ENCODE measurements around the gene TMEM123.

TMEM123 gene

DNA sequence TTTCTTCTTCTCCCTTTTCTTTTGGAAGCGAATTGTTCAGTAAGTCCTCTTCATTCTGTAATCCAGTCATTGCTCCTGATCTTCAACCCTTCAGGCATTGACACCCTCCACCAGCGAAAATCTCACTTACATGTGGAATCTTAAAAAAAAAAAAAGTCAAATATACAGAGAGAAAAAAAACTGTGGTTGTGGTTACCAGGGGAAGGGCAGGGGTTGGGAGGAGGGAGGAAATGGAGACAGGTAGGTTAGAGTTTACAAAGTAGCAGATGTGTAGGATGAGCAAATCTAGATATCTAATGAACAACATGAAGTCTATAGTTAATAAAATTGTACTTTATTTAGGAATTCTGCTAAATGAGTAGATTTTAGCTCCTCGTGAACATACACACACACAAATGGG, 17.7 kb upstream of the TMEM123 start:
- DNase-seq = no peak

DNA sequence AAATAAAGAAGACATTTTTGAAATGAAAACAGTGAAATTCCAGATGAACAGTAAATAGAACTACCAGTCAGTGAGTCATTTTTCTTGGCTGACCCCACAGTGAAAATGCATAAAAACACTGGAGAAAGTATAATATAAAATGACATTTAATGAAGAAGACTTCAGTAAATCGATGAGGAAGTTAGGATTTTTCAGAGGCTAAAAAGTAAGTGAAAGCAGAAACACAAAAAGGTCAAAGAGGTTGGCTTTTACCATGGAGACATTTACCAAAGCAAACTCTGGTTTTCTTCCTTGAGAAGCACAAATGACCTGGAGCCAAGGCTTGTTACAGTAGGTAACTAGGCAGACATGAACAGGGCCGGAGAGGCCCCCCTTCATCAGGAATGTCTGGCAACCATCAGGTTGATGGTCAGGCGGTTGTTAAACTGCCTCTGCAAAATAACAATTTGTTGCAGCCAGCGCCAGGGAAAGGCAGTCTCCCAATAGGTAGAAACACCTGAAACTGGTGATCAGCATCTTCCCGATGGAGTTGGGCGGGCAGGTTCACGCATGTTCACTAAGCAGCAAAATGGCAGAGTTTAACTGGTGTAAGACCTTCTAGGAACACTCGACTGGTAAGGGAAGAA, 16.7 kb upstream of the TMEM123 start:
- DNase-seq = no peak

DNA sequence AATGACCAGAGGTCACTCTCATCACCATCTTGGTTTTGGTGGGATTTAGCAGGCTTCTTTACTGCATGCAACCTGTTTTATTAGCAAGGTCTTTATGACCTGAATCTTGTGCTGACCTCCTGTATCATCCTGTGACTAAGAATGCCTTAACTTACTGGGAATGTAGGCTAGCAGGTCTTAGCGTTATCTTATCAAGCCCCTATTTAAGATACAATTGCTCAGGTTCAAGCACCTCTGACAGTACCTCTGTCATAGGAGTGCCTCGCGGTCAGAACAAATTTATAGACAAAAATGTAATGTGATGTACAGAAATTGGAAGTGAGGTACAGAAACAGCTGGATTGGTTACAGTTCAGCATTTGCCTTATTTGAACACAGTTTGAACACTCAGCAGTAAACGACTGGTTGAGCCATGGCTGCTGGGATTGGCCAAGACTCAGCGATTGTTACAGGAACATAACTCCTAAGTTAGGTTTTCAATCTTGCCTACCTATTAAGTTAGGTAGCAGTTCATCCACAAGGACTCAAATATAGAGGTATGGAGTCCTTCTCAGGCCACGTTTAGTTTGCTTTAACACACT, 16.1 kb upstream of the TMEM123 start:
- no peak for DNase-seq

DNA sequence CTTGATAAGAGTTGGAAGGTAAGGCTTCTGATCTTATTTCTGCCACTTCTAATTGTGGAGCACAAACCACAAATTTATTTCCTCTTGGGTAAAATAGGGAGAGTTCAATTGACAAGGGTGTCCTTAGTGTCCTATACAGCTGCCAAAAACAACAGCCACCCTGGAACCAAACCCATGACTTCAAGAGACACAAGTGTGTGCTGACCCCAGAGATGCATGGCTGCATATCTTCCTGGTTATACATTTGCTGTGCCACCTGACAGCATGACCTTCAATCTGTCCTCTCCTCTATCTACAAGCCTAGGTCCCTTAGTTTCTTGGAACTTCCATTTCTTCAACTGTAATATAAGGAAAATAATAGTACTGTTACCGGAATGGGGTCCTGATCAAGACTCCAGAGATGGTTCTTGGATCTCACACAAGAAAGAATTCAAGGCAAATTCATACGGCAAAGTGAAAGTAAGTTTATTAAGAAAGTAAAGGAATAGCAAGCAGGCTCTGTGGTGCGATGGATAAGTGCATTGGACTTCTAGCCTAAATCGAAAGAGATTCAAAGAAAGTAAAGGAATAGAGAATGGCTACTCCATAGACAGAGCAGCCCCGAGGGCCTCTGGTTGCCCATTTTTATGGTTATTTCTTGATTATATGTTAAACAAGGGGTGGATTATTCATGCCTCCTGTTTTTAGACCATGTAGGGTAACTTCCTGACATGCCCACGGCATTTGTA, 15.5 kb upstream of the TMEM123 start:
- DNase-seq = no peak

DNA sequence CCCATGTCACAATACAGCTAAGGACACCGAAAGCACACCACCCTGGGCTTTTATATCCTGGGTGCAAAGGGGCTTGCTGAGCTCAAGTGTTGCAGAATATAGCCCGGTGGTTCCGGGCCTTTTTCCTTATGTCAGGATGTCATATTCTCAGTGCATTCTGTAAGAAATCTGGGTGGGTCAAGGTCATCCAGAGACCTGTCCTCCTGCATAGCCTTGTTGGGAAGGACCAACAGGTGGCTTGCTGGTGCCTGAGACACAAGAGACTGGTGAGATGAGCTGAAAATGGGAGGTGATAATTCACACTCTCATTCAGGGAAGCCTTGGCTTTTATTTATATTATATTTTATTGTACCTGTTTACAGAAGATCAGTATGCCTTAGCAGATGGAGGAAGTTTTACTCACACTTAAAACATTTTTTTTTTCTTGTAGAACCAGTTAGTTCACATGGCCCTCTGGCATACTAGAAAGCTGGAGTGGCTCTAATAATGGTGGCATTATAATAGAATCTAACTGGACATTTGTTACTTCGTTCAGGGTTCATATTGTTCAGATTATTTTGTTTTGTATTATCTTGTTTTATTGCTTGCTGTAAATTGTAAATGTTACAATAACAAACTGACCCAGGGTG, 14.6 kb upstream of the TMEM123 start:
- DNase-seq = no peak

DNA sequence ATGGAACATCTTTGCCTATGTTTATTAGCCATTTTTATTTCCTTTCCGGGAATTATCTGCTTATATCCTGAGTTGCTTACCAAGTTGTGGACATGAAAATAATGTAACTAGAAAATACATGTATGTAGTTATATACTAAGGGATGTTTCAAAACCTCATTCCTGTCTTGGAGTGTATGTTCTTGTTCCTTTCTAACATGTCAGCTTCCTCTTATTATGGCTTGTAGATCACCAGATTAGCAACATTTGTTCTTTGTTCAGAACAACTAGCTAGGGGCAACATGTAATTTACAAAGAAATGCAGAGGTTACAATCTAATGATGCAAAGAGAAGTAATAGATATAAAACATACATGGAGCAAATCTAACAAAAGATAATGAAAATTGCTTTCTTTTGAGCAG, 13.1 kb upstream of the TMEM123 start:
- no peak for DNase-seq

DNA sequence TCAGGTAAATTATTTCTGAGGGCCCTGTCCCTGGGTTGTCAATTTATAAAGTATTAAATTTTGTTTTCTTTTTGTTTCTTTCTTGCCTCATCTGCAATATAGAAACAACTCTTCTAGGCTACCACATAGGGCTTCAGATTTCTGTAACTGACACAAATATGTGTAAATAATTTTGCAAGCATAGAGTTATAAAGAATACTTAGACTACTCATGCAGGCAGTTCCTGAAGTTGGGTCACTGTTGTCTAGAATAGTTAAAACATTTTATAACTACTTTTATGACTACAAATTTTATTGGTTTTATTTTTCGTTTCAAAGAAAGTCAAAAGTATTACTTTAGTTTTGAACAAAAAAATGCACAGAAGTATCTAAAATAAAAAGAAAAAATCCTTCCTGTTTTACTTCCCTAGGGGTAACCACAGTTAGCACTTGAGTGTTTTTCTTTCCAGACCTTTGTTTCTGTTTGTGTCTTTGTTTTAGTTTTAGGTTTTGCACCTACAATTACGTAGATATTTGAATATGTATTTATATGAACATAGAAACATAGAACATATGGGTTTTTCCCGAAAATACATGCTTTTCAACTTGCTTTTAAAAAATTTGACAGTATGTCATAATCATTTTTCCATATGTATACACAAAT, 12.4 kb upstream of the TMEM123 start:
- DNase-seq = no peak

DNA sequence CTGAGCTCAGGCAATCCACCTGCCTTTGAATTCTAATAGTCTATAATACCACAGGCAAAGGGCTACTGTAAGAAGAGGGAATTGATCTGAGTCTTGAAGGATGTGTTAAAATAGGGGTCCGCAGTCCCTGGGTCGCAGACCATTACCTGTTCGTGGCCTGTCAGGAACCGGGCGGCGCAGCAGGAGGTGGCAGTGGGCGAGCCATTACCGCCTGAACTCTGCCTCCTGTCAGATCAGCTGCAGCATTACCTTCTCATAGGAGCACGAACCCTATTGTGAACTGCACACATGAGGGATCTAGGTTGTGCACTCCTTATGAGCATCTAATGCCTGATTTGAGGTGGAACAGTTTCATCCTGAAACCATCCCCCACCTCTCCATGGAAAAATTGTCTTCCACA, 11.5 kb upstream of the TMEM123 start:
- no peak for DNase-seq

DNA sequence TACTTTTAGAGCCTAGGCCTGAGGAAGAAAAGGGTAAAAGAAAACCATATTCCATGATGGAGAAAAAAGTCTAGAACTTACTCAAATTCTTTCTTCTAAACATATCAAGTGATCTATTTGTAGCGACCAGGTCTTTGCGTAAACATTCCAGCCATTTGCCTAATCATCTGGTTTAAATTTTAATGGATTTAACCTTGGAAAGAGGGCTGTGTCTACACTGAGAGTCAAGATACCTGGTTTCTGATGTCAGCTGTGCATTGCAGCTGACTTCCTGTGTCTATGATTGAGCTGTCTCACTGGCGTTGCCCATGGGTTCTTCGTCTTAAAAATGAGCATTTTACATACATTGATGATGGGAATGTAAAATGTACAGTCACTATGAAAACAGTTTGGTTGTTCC, 10.0 kb upstream of the TMEM123 start:
- no peak for DNase-seq

DNA sequence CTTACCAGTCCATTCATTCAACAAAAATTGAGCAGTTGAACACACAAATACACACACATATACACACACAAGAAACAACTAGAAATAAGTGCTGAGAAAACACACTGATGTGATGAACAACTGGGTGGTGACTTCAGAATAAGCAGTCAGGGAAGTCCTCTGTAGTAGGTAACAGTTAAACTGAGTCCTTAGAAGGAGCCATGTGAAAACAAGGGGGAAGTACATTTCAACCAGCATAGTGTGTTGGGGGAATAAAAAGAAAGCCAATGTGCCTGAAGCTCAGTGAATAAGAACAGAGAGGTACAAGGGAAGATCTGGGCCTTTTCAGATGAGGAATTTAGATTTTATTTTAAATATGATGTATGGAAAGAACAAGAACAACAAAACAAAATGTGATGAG, 6.8 kb upstream of the TMEM123 start:
- no peak for DNase-seq

DNA sequence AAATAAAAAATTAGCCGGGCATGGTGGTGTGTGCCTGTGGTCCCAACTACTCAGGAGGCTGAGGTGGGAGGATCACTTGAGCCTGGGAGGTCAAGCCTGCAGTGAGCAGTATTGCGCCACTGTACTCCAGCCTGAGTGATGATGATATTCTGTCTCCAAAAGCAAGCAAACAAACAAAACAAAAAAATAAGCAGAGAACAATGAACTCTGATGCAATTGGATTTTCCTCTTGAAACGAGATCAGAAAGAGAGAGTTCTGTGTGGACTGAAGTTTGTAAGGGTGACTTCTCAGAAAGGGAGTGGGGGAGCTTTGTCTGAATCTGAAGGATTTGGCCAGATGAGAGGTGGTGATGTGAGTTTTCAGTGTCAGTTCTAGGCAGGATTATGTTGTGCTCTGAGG, 6.0 kb upstream of the TMEM123 start:
- DNase-seq = no peak

DNA sequence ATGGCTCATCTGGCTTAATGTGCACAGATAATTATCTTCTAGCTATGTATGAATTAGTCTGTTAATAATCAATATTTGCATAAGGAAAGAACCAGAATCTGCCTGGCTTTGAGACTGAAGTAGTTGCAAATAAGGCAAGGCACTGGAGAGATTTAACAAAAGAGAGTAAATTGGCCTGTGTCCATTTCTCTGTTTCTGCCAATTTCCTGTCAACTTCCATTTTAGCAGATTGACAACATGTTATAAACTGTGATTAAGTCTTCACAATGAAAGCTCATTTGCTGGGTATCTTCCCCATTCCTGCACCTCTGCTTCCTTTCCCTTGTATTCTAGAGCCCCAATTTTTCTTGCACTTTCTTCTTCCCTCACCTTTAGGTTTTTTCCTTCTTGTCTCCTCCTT, 5.3 kb upstream of the TMEM123 start:
- DNase-seq = peak; percentile 88

DNA sequence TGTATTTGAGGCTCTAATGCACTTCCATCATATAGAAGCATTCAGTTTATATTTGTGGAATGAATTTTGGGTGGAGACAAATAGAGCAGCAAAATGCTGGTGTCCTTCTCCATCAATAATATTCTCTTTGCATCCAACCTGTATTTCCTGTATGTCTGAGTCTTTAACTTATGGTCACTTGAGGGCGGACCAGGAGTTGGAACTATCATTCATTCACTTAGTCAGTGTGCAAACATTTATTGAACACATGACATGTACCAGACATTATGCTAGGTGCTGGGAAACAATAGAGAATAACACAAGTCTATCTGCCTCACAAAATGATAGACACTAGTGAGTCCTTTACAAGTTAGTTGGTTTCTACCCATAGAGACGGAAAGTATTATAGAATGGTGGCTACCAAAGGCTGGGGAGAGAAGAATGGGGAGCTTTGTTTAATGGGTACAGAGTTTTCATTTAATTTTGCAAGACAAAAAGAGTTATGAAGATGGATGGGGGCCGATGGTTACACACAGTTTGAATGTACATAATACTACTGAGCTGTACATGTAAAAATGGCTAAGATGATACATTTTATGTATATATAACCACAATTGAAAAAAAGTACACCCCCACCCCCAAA, 4.6 kb upstream of the TMEM123 start:
- no peak for DNase-seq

DNA sequence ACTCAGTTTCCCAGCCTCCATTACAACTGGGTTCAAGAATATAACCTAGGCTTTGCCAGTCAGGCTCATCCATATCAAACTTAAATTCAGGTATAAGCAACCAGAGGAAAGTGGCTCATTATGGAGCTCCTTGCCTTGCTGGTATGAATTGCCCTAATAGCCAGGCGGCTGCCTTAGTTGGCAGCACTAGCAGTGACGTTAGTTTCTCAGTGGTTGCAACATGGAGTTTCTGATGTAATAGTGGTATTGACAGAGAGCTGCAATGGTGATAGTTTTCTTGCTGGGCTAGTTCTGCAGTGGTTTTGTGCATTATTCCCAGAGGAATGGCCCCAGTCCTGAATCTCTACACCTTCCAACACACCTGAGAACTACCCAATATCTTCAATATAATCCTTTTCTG, 3.8 kb upstream of the TMEM123 start:
- no peak for DNase-seq

DNA sequence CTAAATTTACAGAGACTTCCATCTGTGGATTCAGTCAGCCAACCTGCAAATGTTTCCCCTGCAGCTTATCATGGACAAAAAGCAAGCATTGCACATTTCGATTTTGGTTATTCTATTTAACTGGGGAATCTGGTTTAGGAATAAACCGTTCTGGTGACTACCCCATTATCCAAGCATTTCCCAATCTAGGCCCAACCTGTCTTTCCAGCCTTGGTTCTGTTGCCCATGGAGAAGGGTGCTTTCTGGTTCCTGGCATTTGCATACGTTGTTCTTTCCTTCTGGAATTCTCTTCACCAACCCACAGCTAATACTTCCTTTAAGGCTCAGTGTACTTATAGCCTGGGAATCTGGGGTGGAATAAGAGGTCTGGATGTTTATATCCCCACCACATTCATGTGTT, 1.4 kb upstream of the TMEM123 start:
- DNase-seq = no peak

DNA sequence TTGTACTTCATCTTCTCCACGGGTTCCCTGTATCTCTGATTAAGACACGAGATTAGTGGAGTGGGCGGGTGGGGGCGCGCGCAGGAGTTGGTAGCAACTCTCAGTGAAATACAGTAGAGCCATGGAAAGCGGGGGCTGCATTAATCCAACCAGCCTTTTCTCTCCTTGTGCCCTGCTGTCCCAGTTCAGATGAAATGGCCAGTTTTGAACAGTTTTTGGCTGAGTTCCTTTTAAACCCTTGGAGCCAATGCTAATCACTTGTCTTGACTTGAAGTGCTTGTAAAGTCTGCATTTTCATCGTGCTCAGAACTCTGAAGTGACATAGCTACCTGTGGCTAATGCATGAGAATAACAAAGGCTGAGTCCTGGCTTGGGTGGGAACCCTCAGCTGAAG, 734 bp upstream of the TMEM123 start:
- peak; percentile 56 for DNase-seq

DNA sequence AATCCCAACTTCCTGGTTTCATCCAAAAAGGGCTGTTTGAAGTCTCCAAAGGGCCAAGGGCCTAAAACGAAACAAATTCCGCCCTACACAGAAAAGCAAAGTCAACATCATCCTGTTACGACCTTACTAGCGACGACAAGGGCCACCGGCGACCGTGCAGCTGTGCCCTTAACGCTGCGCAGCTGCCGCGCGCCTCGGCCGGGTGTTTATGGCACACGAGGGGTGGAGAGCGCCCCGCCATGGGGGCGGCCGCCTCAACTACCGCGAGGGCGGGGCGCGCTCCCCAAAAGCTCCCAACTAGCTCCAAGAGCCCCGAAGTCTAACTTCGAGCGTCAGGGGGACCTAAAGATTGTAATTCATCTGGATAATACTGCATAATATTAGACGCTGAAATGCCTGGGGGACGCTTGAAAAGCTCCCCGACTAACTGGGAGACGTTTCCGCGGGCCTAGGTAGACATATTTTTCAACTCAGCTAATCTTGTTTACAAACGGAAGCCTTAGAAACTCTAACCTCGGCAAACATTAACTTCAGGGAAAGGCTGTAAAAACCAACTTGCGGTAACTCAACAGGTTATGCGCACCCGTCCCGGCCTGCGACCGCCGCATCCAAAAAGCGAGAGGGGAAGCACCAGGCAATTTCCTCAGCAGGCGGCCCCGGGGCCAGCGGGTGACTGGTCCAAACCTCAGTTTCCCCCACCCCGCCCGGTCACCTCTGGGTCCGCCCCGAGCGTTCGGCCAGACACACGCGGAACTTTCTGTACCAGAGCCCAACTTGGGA, 694 bp downstream of the TMEM123 start:
- DNase-seq = peak; percentile 76

DNA sequence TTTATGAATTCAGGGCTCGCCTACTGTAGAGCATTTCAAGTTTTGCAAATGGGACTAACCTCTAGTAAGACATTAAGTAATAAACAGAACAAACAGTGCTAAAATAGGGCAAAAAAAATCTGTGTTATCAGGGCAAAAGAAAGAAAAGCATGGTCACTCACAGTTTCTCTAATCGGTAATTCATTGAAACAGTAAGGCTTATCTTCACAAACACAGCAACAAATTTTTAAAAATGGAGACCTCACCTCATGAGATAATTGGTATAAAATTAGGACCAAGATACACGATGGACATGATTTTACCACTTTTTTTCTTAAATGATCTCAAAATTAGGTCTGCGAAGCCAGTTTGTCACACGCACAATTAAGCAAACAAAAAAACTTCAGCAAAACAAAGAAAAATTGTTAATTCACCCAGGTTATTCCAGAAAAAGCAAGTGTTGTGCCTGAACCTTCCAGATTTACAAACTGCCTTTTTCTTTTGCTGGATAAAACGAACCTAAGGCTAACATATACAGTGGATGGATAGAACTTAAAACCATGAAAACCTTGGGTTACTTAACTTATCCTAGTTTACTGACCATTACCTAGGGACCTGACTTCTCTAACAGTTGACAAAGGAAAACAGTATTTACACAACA, 1.4 kb downstream of the TMEM123 start:
- DNase-seq = no peak

DNA sequence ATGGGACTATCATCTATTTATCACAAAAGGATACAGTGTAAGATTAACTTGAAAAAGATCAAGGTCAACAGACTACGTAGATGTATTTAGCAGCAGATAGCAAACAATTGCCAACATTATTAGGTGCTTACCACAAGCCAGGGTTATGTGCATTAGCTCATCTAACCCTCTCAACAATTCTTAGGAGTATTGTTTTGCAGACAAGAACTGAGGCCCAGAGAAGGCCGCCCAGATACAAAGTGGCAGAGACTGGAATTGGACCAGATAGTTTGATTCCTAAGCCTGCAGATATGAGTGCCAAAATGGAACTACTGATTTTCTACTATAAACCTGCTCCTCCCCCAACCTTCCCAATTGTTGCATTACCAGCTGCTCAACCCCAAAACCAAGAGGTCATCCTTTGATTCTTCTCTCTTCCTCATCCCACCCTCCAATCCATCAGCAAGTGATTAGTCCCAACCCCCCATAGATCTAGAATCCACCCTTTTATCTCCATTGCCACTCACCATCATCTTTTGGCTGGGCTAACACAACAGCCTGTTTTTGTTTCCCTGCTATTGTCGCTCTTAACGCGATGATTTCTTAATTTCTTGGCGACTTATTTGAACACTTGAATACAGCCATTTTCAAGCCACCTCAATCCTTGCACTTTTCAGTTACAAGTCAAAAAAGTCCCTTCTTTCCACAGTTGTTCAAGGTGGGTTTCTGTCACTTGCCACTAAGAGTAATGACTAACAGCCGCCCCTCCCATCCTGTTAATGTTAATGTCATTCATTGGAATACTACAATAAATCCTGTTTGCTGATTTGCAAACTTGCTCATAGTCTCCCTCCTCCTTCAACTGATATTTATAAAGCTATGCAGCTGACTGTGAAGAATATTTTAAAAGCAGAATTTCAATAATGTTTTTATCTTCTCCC, 2.7 kb downstream of the TMEM123 start:
- DNase-seq = no peak

DNA sequence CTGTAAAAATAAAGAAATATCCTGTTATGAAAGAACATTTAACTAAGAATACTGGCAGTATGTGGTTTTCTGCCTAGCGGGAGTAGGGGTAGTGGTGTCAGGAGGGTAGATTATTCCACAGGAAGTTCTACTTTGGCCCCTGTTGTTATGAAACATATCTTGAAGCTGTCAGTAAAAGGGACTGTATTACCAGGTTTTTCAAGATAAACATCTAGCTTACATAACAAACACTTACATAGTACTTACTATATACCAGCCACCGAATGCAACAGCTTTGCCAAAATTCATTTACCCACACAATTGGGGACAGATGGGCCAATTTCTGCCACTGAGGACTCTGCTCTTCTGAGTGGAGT, 3.7 kb downstream of the TMEM123 start:
- DNase-seq = no peak
